ENCODE data around the gene SLC27A4. TPM values are rescaled to one million over a fixed set of nuclear protein-coding genes. Genes with fewer than 3 reads are reported as not detected.

SLC27A4 gene
- total and polyA plus RNA-seq, 9 donors: 7.2 to 16.3 (median 13.1) TPM

DNA sequence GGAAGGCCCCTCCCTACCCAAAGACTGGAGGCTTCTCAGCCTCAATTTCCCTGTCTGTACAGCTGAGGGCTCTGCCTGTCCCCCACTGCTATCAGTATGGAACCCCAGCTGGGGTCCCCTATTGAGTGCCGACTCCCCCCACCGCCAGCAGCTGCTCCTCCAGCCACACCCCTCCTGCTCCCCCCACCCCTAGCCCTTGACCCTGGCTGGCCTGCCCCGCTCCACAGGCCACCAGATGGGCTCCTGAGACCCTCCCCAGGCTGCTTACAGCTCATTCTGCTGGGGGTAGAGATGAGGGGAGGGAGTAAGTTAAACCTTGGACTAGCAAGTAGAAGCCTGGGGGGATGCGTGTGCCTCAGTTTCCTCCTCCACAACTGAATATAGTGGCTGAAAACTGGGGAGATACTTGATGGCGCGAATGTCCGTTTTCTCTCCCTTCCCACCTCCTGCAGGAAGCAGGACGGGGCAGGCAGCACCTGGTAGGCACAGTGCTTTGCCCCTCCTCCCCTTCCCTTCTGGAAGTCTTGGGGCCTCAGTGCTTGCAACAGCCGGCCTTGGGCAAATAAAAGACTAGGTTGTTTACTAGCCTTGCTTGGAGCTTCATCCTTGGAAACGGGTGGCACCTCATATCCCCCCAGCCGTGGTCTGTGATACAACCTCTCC, 50.0 kb downstream of the SLC27A4 start:
- DNase-seq: no peak
- Histone ChIP-seq H3K4me3 (ENCODE audit: low read length) (no peak overlapping the region), H3K27ac (ENCODE audit: low read length) (no peak overlapping the region), H3K9me3 (replicated peaks; ENCODE audit: control insufficient read depth, low read depth, low read length) (no peaks in the 10 kb centered on the region), H3K36me3 (ENCODE audit: control insufficient read depth, insufficient read depth, low read length) (peaks cover 52% of the 10 kb centered on the region), H3K27me3 (ENCODE audit: control insufficient read depth, insufficient read depth, low read length) (peaks cover 40% of the 10 kb centered on the region), H3K4me1 (ENCODE audit: control insufficient read depth, insufficient read depth, low read length) (peaks cover 8% of the 10 kb centered on the region)
- 82% methylated on average over 4 of the region's 11 CpGs for WGBS (ENCODE audit: insufficient coverage)

GRCh38 chr9:128390813-128391711, 50.7 kb downstream of the SLC27A4 start:
- no peak overlapping the region for H3K27ac ChIP-seq (ENCODE audit: low read length)
- peaks cover 44% of the 10 kb centered on the region for H3K36me3 ChIP-seq (ENCODE audit: control insufficient read depth, insufficient read depth, low read length)
- no peak overlapping the region for H3K4me3 ChIP-seq (ENCODE audit: low read length)
- H3K4me1 ChIP-seq (ENCODE audit: control insufficient read depth, insufficient read depth, low read length): peaks cover 8% of the 10 kb centered on the region
- 68% methylated on average over 2 of the region's 8 CpGs for WGBS (ENCODE audit: insufficient coverage)
- no peak for DNase-seq
- H3K9me3 ChIP-seq (replicated peaks; ENCODE audit: control insufficient read depth, low read depth, low read length): no peaks in the 10 kb centered on the region
- peaks cover 44% of the 10 kb centered on the region for H3K27me3 ChIP-seq (ENCODE audit: control insufficient read depth, insufficient read depth, low read length)

DNA sequence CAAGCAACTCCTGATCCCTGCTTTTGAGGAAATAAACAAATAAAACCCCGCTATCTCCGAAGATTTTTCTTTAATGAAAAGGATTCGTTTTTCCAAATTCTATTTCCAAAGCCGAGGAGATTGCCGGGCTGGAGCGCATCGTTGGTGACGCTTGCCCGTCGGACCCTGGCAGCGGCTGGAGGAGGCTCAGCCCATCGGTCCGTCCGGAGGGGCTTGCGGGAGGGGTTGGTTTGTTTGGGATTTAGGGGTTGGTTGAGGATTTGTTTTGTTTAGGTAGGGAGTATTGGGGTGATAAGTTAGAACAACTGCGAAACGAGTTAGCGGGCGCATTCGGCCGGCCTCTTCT, 51.6 kb downstream of the SLC27A4 start:
- H3K27me3 ChIP-seq (ENCODE audit: control insufficient read depth, insufficient read depth, low read length): peaks cover 51% of the 10 kb centered on the region
- peaks cover 36% of the 10 kb centered on the region for H3K36me3 ChIP-seq (ENCODE audit: control insufficient read depth, insufficient read depth, low read length)
- H3K9me3 ChIP-seq (replicated peaks; ENCODE audit: control insufficient read depth, low read depth, low read length): no peaks in the 10 kb centered on the region
- no peak for DNase-seq
- whole genome bisulfite sequencing (ENCODE audit: insufficient coverage): 69% methylated on average over 19 of the region's 21 CpGs
- no peak overlapping the region for H3K27ac ChIP-seq (ENCODE audit: low read length)
- H3K4me1 ChIP-seq (ENCODE audit: control insufficient read depth, insufficient read depth, low read length): peaks cover 10% of the 10 kb centered on the region
- no peak overlapping the region for H3K4me3 ChIP-seq (ENCODE audit: low read length)

- Histone ChIP-seq H3K27ac (ENCODE audit: low read length) (no peak overlapping the region), H3K4me3 (ENCODE audit: low read length) (no peak overlapping the region), H3K27me3 (ENCODE audit: control insufficient read depth, insufficient read depth, low read length) (peaks cover 57% of the 10 kb centered on the region), H3K4me1 (ENCODE audit: control insufficient read depth, insufficient read depth, low read length) (peaks cover 16% of the 10 kb centered on the region), H3K36me3 (ENCODE audit: control insufficient read depth, insufficient read depth, low read length) (peaks cover 31% of the 10 kb centered on the region), H3K9me3 (replicated peaks; ENCODE audit: control insufficient read depth, low read depth, low read length) (no peaks in the 10 kb centered on the region)
- 49% methylated on average over 82 of the region's 88 CpGs for WGBS (ENCODE audit: insufficient coverage)
- no peak for DNase-seq
Observed at GRCh38 chr9:128392302-128393144, 52.2 kb downstream of the SLC27A4 start.

GRCh38 chr9:128393145-128393775, 52.9 kb downstream of the SLC27A4 start:
- H3K4me1 ChIP-seq (ENCODE audit: control insufficient read depth, insufficient read depth, low read length): peaks cover 20% of the 10 kb centered on the region
- no peaks in the 10 kb centered on the region for H3K9me3 ChIP-seq (replicated peaks; ENCODE audit: control insufficient read depth, low read depth, low read length)
- no peak overlapping the region for H3K4me3 ChIP-seq (ENCODE audit: low read length)
- no peak for DNase-seq
- 26% methylated on average over 56 of the region's 56 CpGs for WGBS (ENCODE audit: insufficient coverage)
- peaks cover 62% of the 10 kb centered on the region for H3K27me3 ChIP-seq (ENCODE audit: control insufficient read depth, insufficient read depth, low read length)
- H3K27ac ChIP-seq (ENCODE audit: low read length): no peak overlapping the region
- H3K36me3 ChIP-seq (ENCODE audit: control insufficient read depth, insufficient read depth, low read length): peaks cover 24% of the 10 kb centered on the region

- peaks cover 62% of the 10 kb centered on the region for H3K27me3 ChIP-seq (ENCODE audit: control insufficient read depth, insufficient read depth, low read length)
- H3K4me3 ChIP-seq (ENCODE audit: low read length): no peak overlapping the region
- no peak overlapping the region for H3K27ac ChIP-seq (ENCODE audit: low read length)
- peaks cover 20% of the 10 kb centered on the region for H3K4me1 ChIP-seq (ENCODE audit: control insufficient read depth, insufficient read depth, low read length)
- DNase-seq: no peak
- WGBS (ENCODE audit: insufficient coverage): 19% methylated on average over 3 of the region's 7 CpGs
- peaks cover 17% of the 10 kb centered on the region for H3K36me3 ChIP-seq (ENCODE audit: control insufficient read depth, insufficient read depth, low read length)
- no peaks in the 10 kb centered on the region for H3K9me3 ChIP-seq (replicated peaks; ENCODE audit: control insufficient read depth, low read depth, low read length)
Observed at GRCh38 chr9:128393970-128394369, 53.6 kb downstream of the SLC27A4 start.

GRCh38 chr9:128394379-128395168, 54.2 kb downstream of the SLC27A4 start:
- Histone ChIP-seq H3K9me3 (replicated peaks; ENCODE audit: control insufficient read depth, low read depth, low read length) (no peaks in the 10 kb centered on the region), H3K4me1 (ENCODE audit: control insufficient read depth, insufficient read depth, low read length) (peaks cover 18% of the 10 kb centered on the region), H3K27ac (ENCODE audit: low read length) (no peak overlapping the region), H3K4me3 (ENCODE audit: low read length) (no peak overlapping the region), H3K36me3 (ENCODE audit: control insufficient read depth, insufficient read depth, low read length) (peaks cover 11% of the 10 kb centered on the region), H3K27me3 (ENCODE audit: control insufficient read depth, insufficient read depth, low read length) (peaks cover 62% of the 10 kb centered on the region)
- no CpG with 5 or more reads among the region's 9 CpGs for WGBS (ENCODE audit: insufficient coverage)
- DNase-seq: no peak

DNA sequence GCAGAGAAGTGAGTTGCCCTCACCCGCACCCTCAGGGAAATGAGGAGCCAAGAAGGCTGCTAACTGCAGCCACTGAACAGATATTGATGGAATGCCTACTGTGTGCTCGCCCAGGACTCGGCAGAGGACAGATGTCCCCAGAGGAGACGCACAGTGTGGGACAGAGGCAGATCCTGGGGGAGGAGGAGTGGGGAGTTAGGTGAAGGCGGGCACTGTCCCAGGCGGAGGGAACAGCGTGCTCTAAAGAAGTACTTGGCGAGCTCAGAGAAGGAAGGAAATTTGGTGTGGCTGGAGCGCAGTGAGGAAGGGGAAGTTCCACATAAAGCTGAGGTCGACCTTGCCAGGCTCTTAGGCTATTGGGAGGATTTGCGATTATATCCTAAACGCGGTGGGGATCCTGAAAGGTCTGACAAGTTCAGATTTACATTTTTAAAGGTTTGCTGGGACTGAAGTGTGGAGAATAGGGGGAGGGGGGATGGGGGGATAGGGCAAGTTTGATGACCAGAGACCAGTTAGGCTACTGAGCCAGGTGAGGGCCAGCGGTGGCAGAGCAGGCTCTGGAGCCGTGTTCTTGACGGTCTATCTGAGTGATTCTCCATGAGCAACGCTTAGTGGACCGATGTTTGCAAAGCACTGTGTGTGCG, 56.8 kb downstream of the SLC27A4 start:
- H3K27ac ChIP-seq (ENCODE audit: low read length): no peak overlapping the region
- no peak for DNase-seq

GRCh38 chr9:128397831-128398230, 57.5 kb downstream of the SLC27A4 start:
- 78% methylated on average over 6 of the region's 7 CpGs for whole genome bisulfite sequencing (ENCODE audit: insufficient coverage)
- Histone ChIP-seq H3K4me3 (ENCODE audit: low read length) (no peak overlapping the region), H3K36me3 (ENCODE audit: control insufficient read depth, insufficient read depth, low read length) (peaks cover under 1% of the 10 kb centered on the region), H3K27ac (ENCODE audit: low read length) (no peak overlapping the region), H3K27me3 (ENCODE audit: control insufficient read depth, insufficient read depth, low read length) (peaks cover 44% of the 10 kb centered on the region), H3K9me3 (replicated peaks; ENCODE audit: control insufficient read depth, low read depth, low read length) (no peaks in the 10 kb centered on the region), H3K4me1 (ENCODE audit: control insufficient read depth, insufficient read depth, low read length) (peaks cover 17% of the 10 kb centered on the region)
- DNase-seq: no peak

More for the DNA sequence above, 56.8 kb downstream of the SLC27A4 start:
- no peaks in the 10 kb centered on the region for H3K9me3 ChIP-seq (replicated peaks; ENCODE audit: control insufficient read depth, low read depth, low read length)
- peaks cover 5% of the 10 kb centered on the region for H3K36me3 ChIP-seq (ENCODE audit: control insufficient read depth, insufficient read depth, low read length)
- 3% methylated on average over 16 of the region's 19 CpGs for WGBS (ENCODE audit: insufficient coverage)
- peaks cover 51% of the 10 kb centered on the region for H3K27me3 ChIP-seq (ENCODE audit: control insufficient read depth, insufficient read depth, low read length)
- no peak overlapping the region for H3K4me3 ChIP-seq (ENCODE audit: low read length)
- peaks cover 17% of the 10 kb centered on the region for H3K4me1 ChIP-seq (ENCODE audit: control insufficient read depth, insufficient read depth, low read length)

Data from muscle of leg (tissue), 11 donors.